Stimulated activated naive CD8-positive, alpha-beta T cell treated with anti-CD3 and anti-CD28 coated beads, Interleukin-15, amount 100 ng/mL, for 72 hours (primary cell): ENCODE results near the gene LMNTD1.

Source experiments
- ATAC-seq: fragments of 150-1000 bp; cut with Tn5 transposase; 2 replicates; pipeline ENCODE4 v1.10.0; 2021; ENCODE audit warnings: mild to moderate bottlenecking, moderate library complexity
- DNase-seq, 2 donors: peaks; one replicate each; pipeline ENCODE4 v3.0.0; 2021 to 2022
- H3K27ac Mint-ChIP-seq, 2 donors: one replicate each; pipeline ENCODE4 v1.8.0; 2022; ENCODE audit warnings: mild to moderate bottlenecking in 2 of 2, mixed read lengths in 2 of 2, moderate library complexity in 2 of 2
- H3K27me3 Mint-ChIP-seq: one replicate; pipeline ENCODE4 v1.8.0; 2022; ENCODE audit warnings: mixed read lengths
- H3K4me1 Mint-ChIP-seq: one replicate; pipeline ENCODE4 v1.8.0; 2022; ENCODE audit warnings: mild to moderate bottlenecking, mixed read lengths
- H3K4me3 Mint-ChIP-seq, 2 donors: one replicate each; pipeline ENCODE4 v1.8.0; 2022; ENCODE audit warnings: mild to moderate bottlenecking in 2 of 2, mixed read lengths in 2 of 2, moderate library complexity in 1 of 2
- H3K9me3 Mint-ChIP-seq, 2 donors: one replicate each; pipeline ENCODE4 v1.8.0; 2022; ENCODE audit warnings: mixed read lengths in 2 of 2

The LMNTD1 gene

GRCh38 chr12:25480145-25480544 is 72.9 kb downstream of the LMNTD1 start:
- Mint-ChIP-seq H3K27me3 (no peaks in the 10 kb centered on the region), H3K4me3 (no peak overlapping the region), H3K9me3 (no peaks in the 10 kb centered on the region), H3K27ac (no peak overlapping the region), H3K4me1 (no peaks in the 10 kb centered on the region)
- DNase-seq, result no peak
- ATAC-seq, result no peak

GRCh38 chr12:25477217-25477616 is 75.9 kb downstream of the LMNTD1 start:
- DNase-seq (no peak), ATAC-seq (no peak)
- Mint-ChIP-seq H3K27me3 (no peaks in the 10 kb centered on the region), H3K4me3 (no peak overlapping the region), H3K9me3 (no peaks in the 10 kb centered on the region), H3K27ac (no peak overlapping the region), H3K4me1 (no peaks in the 10 kb centered on the region)

- H3K27ac Mint-ChIP-seq, result no peak overlapping the region
- no peak overlapping the region for H3K4me3 Mint-ChIP-seq
- no peak for ATAC-seq
- no peaks in the 10 kb centered on the region for H3K4me1 Mint-ChIP-seq
- H3K27me3 Mint-ChIP-seq, result no peaks in the 10 kb centered on the region
- DNase-seq, result no peak
- H3K9me3 Mint-ChIP-seq, result no peaks in the 10 kb centered on the region
Observed at GRCh38 chr12:25472453-25472852, 80.6 kb downstream of the LMNTD1 start.

- Mint-ChIP-seq H3K27ac (no peak overlapping the region), H3K4me1 (no peaks in the 10 kb centered on the region), H3K9me3 (peaks cover 5 to 13% of the 10 kb centered on the region in 2 donors), H3K27me3 (no peaks in the 10 kb centered on the region), H3K4me3 (no peak overlapping the region)
- ATAC-seq (no peak), DNase-seq (no peak)
Observed at GRCh38 chr12:25469861-25470260, 83.2 kb downstream of the LMNTD1 start.

GRCh38 chr12:25469368-25469767 is 83.7 kb downstream of the LMNTD1 start:
- ATAC-seq (no peak), DNase-seq (no peak)
- no peak overlapping the region for H3K27ac Mint-ChIP-seq
- peaks cover 7 to 13% of the 10 kb centered on the region in 2 donors for H3K9me3 Mint-ChIP-seq
- no peak overlapping the region for H3K4me3 Mint-ChIP-seq
- H3K27me3 Mint-ChIP-seq, result no peaks in the 10 kb centered on the region
- H3K4me1 Mint-ChIP-seq, result no peaks in the 10 kb centered on the region

GRCh38 chr12:25463521-25463920 is 89.6 kb downstream of the LMNTD1 start:
- Mint-ChIP-seq H3K4me3 (no peak overlapping the region), H3K27ac (no peak overlapping the region), H3K9me3 (peaks cover 9 to 13% of the 10 kb centered on the region in 2 donors), H3K27me3 (no peaks in the 10 kb centered on the region), H3K4me1 (no peaks in the 10 kb centered on the region)
- ATAC-seq (no peak), DNase-seq (no peak)

- Mint-ChIP-seq H3K9me3 (peaks cover 9 to 13% of the 10 kb centered on the region in 2 donors), H3K27ac (no peak overlapping the region), H3K4me3 (no peak overlapping the region), H3K4me1 (no peaks in the 10 kb centered on the region), H3K27me3 (no peaks in the 10 kb centered on the region)
- no peak for ATAC-seq
- no peak for DNase-seq
Observed at GRCh38 chr12:25463005-25463404, 90.1 kb downstream of the LMNTD1 start.

- H3K9me3 Mint-ChIP-seq, result peaks cover 0 to 3% of the 10 kb centered on the region in 2 donors
- H3K4me1 Mint-ChIP-seq, result no peaks in the 10 kb centered on the region
- no peak for DNase-seq
- H3K27me3 Mint-ChIP-seq, result no peaks in the 10 kb centered on the region
- no peak overlapping the region for H3K27ac Mint-ChIP-seq
- no peak for ATAC-seq
- H3K4me3 Mint-ChIP-seq, result no peak overlapping the region
Observed at GRCh38 chr12:25459541-25459951, 93.5 kb downstream of the LMNTD1 start.

GRCh38 chr12:25458047-25458552 is 95.0 kb downstream of the LMNTD1 start:
- H3K4me3 Mint-ChIP-seq, result no peak overlapping the region
- H3K27me3 Mint-ChIP-seq, result no peaks in the 10 kb centered on the region
- no peaks in the 10 kb centered on the region for H3K9me3 Mint-ChIP-seq
- ATAC-seq, result no peak
- no peak for DNase-seq
- H3K27ac Mint-ChIP-seq, result no peak overlapping the region
- H3K4me1 Mint-ChIP-seq, result no peaks in the 10 kb centered on the region

GRCh38 chr12:25456474-25456873 is 96.6 kb downstream of the LMNTD1 start:
- Mint-ChIP-seq H3K4me1 (no peaks in the 10 kb centered on the region), H3K27ac (no peak overlapping the region), H3K9me3 (no peaks in the 10 kb centered on the region), H3K4me3 (no peak overlapping the region), H3K27me3 (peaks cover 11% of the 10 kb centered on the region)
- DNase-seq (no peak), ATAC-seq (no peak)

GRCh38 chr12:25455696-25456095 is 97.4 kb downstream of the LMNTD1 start:
- Mint-ChIP-seq H3K9me3 (no peaks in the 10 kb centered on the region), H3K4me3 (no peak overlapping the region), H3K27ac (no peak overlapping the region), H3K27me3 (peaks cover 11% of the 10 kb centered on the region), H3K4me1 (no peaks in the 10 kb centered on the region)
- ATAC-seq (no peak), DNase-seq (no peak)

GRCh38 chr12:25449007-25449406 is 104.1 kb downstream of the LMNTD1 start:
- Mint-ChIP-seq H3K27me3 (peaks cover 16% of the 10 kb centered on the region), H3K9me3 (no peaks in the 10 kb centered on the region), H3K4me3 (no peak overlapping the region), H3K27ac (no peak overlapping the region), H3K4me1 (no peaks in the 10 kb centered on the region)
- no peak for ATAC-seq
- no peak for DNase-seq

GRCh38 chr12:25447046-25447445 is 106.0 kb downstream of the LMNTD1 start:
- no peak overlapping the region for H3K4me3 Mint-ChIP-seq
- DNase-seq (no peak), ATAC-seq (no peak)
- H3K4me1 Mint-ChIP-seq, result no peaks in the 10 kb centered on the region
- H3K9me3 Mint-ChIP-seq, result no peaks in the 10 kb centered on the region
- H3K27ac Mint-ChIP-seq, result no peak overlapping the region
- peaks cover 6% of the 10 kb centered on the region for H3K27me3 Mint-ChIP-seq

- no peak for DNase-seq
- no peak for ATAC-seq
- Mint-ChIP-seq H3K9me3 (no peaks in the 10 kb centered on the region), H3K27ac (no peak overlapping the region), H3K4me1 (peaks cover 4% of the 10 kb centered on the region), H3K4me3 (no peak overlapping the region), H3K27me3 (no peaks in the 10 kb centered on the region)
Observed at GRCh38 chr12:25438638-25439037, 114.4 kb downstream of the LMNTD1 start.

- Mint-ChIP-seq H3K27me3 (no peaks in the 10 kb centered on the region), H3K4me1 (peaks cover 4% of the 10 kb centered on the region), H3K27ac (no peak overlapping the region), H3K4me3 (peak overlapping the region; percentile 42 to 54), H3K9me3 (no peaks in the 10 kb centered on the region)
- DNase-seq (peak; percentile 23 to 30), ATAC-seq (peak; percentile 68)
Observed at GRCh38 chr12:25436206-25437030, 116.7 kb downstream of the LMNTD1 start.

- H3K9me3 Mint-ChIP-seq, result no peaks in the 10 kb centered on the region
- no peak overlapping the region for H3K27ac Mint-ChIP-seq
- DNase-seq, result no peak
- H3K4me3 Mint-ChIP-seq, result no peak overlapping the region
- H3K4me1 Mint-ChIP-seq, result peaks cover 4% of the 10 kb centered on the region
- no peak for ATAC-seq
- no peaks in the 10 kb centered on the region for H3K27me3 Mint-ChIP-seq
Observed at GRCh38 chr12:25435431-25435830, 117.7 kb downstream of the LMNTD1 start.

GRCh38 chr12:25434515-25434914 is 118.6 kb downstream of the LMNTD1 start:
- no peaks in the 10 kb centered on the region for H3K27me3 Mint-ChIP-seq
- peaks cover 9% of the 10 kb centered on the region for H3K4me1 Mint-ChIP-seq
- DNase-seq, result no peak
- no peak overlapping the region for H3K27ac Mint-ChIP-seq
- no peak overlapping the region for H3K4me3 Mint-ChIP-seq
- ATAC-seq, result no peak
- no peaks in the 10 kb centered on the region for H3K9me3 Mint-ChIP-seq
